Neutrophil (primary cell): ENCODE results near the gene RALY.
A peak's percentile ranks its signal among the peaks of the same experiment; 100 is the strongest.

Experiments used
- H3K27ac ChIP-seq: fragments of 200-600 bp; sonication (generic); 2 replicates; pipeline ENCODE4 v1.5.1; 2016; ENCODE audit warnings: mild to moderate bottlenecking, moderate library complexity
- H3K27me3 ChIP-seq: fragments of 200-600 bp; sonication (generic); 2 replicates; pipeline ENCODE4 v1.6.0; 2016; ENCODE audit warnings: mild to moderate bottlenecking
- H3K36me3 ChIP-seq: fragments of 200-600 bp; sonication (generic); 2 replicates; pipeline ENCODE4 v1.5.1; 2017
- H3K4me1 ChIP-seq, 2 experiments: fragments of 200-600 bp in 1 of 2; sonication (generic) in 1 of 2; 1 replicate in 1 of 2; 2 replicates in 1 of 2; pipeline versions ENCODE4 v1.5.1 to v1.6.1; 2013 to 2016; ENCODE audit warnings: low read depth in 1 of 2, low read length in 1 of 2, mild to moderate bottlenecking in 1 of 2, moderate library complexity in 1 of 2; ENCODE audit not compliant: control insufficient read depth in 1 of 2, insufficient read depth in 1 of 2
- H3K4me3 ChIP-seq, 2 experiments: fragments of 200-600 bp in 1 of 2; sonication (generic) in 1 of 2; 1 replicate in 1 of 2; 2 replicates in 1 of 2; pipeline ENCODE4 v1.5.1; 2013 to 2016; ENCODE audit warnings: low read depth in 1 of 2, low read length in 1 of 2, mild to moderate bottlenecking in 1 of 2, moderate library complexity in 1 of 2
- H3K9me3 ChIP-seq: fragments of 200-600 bp; sonication (generic); 2 replicates; pipeline ENCODE4 v1.5.1; 2016
- TF ChIP-seq, protein P1 (sequence below): fragments of 200-600 bp; sonication (generic); IDR thresholded peaks from 2 replicates; pipeline ENCODE4 v1.5.1; 2016; ENCODE audit warnings: antibody characterized with exemption

Gene RALY

DNA sequence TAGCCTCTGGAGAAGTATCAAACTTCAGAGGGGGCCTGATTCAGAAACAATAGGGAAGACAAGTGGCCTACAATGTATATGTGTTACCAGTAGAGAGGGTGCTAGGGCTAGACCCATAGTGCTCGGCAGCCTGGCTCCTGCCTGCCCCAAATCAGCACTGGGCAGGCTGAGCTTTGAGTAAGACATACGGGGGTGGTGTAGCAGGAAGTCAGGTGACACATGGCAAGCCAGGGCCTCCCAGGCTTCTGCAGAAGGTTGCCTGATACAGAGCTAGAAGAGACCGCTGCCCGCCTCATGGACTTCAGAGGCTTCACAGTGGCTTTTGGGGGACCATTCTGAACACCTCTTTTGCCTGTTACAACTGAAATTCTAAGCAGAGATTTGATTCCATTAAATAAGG, 43.4 kb downstream of the RALY start:
- H3K27ac ChIP-seq = peak overlapping the region; percentile 30
- H3K4me3 ChIP-seq = no peak overlapping the region
- no peaks in the 10 kb centered on the region for H3K27me3 ChIP-seq
- H3K9me3 ChIP-seq = no peaks in the 10 kb centered on the region
- peaks cover 27% of the 10 kb centered on the region for H3K36me3 ChIP-seq
- H3K4me1 ChIP-seq = peaks cover 7 to 10% of the 10 kb centered on the region in 2 experiments
- TF ChIP-seq, protein P1, sequence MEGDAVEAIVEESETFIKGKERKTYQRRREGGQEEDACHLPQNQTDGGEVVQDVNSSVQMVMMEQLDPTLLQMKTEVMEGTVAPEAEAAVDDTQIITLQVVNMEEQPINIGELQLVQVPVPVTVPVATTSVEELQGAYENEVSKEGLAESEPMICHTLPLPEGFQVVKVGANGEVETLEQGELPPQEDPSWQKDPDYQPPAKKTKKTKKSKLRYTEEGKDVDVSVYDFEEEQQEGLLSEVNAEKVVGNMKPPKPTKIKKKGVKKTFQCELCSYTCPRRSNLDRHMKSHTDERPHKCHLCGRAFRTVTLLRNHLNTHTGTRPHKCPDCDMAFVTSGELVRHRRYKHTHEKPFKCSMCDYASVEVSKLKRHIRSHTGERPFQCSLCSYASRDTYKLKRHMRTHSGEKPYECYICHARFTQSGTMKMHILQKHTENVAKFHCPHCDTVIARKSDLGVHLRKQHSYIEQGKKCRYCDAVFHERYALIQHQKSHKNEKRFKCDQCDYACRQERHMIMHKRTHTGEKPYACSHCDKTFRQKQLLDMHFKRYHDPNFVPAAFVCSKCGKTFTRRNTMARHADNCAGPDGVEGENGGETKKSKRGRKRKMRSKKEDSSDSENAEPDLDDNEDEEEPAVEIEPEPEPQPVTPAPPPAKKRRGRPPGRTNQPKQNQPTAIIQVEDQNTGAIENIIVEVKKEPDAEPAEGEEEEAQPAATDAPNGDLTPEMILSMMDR = no peak

DNA sequence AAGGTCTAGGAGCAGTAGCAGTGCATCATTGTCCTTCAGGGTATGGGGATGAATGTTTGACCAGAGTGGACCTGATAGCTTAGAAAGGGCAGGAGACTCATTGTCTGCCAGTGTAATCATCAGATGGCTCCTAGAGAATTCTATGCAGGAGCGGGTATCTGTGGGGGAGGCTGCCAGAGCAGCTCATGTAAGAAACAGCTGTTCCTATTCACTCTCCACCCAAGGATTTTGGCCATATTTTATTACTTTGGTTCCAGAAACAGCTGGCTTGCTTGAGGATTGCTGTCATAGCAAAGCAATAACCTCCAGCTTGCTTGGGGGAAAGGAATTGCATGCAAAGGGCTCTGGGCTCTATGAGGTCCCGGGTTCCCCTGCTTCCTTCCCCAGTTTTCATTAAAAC, 44.1 kb downstream of the RALY start:
- TF ChIP-seq, protein P1 = no peak
- H3K4me1 ChIP-seq = peaks cover 7 to 10% of the 10 kb centered on the region in 2 experiments
- no peaks in the 10 kb centered on the region for H3K27me3 ChIP-seq
- peaks cover 21% of the 10 kb centered on the region for H3K36me3 ChIP-seq
- H3K9me3 ChIP-seq = no peaks in the 10 kb centered on the region
- no peak overlapping the region for H3K4me3 ChIP-seq
- H3K27ac ChIP-seq = no peak overlapping the region

DNA sequence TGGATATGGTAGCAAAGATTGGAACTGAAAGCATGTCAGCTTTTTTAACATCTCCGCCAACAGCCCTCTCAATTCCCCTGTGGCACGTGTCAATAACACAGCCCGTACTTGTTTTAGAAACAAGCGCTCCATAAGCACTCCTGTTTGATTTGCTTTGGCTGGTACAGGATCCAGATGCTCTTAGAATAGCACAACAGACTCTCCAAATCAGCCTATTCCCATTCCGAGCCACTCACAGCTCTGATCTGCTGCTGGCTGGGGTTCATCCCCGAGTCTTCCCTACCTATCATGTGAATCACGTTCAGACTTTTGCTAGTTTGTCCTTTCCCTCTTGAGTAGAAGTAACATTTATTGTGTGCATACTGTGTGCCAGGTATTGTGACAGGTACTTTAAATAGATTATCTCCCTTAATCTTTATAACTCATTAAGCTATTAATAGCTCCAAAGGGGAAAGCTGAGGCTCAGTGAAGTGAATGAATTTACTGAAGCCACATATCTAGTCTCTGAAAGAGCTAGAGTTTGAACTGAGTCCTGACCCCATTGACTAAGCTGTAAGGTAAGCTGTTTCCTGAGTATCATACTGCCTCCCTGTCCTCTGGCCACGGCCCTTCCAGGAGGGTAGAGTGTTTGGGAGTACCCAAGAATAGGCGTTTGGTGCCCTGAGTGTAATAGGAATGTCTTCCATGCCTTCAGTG, 46.7 kb downstream of the RALY start:
- Histone ChIP-seq H3K4me1 (peaks cover 7 to 10% of the 10 kb centered on the region in 2 experiments), H3K27me3 (no peaks in the 10 kb centered on the region), H3K36me3 (peaks cover 5% of the 10 kb centered on the region), H3K4me3 (no peak overlapping the region), H3K9me3 (no peaks in the 10 kb centered on the region), H3K27ac (no peak overlapping the region)
- TF ChIP-seq, protein P1 = no peak

DNA sequence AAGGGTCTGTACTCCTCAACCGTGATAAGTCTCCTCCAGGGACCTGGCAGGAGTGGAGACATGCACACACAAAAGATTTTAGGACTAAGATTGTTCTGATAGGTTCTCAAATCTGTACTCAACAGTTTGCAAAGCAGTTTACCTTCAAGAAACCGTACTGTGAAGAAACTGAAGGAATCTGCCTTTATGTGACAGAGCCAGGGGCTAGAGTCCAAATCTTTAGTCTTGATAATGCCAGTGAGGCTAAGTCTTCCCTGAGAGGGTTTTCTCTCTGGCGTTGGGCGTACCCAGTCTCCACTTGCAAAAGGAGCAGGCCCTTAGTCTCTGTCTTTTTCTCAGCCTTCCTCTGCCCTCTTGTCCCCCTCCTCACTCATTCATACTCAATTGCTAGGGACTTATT, 47.5 kb downstream of the RALY start:
- no peaks in the 10 kb centered on the region for H3K9me3 ChIP-seq
- H3K36me3 ChIP-seq = peaks cover 5% of the 10 kb centered on the region
- peaks cover 7 to 10% of the 10 kb centered on the region in 2 experiments for H3K4me1 ChIP-seq
- H3K27me3 ChIP-seq = no peaks in the 10 kb centered on the region
- TF ChIP-seq, protein P1 = no peak
- H3K4me3 ChIP-seq = no peak overlapping the region
- no peak overlapping the region for H3K27ac ChIP-seq

DNA sequence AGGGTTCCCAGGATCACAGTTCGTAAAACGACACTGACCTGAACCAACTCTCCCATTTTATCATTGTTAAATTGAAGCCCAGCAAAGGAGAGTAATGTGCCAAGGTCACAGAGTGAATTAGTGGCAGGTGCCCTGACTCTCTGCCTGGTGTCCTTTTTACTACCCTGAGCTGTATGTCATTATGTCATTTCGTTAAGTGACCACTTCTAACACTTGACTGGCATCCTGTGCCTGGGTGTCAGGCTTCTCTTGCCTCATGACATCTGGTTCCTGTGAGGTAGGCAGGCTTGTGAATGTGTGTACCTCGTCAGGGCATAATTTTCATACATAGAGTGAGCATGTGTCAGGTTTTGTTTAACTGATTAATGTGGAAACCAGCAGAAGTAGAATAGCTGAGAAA, 48.6 kb downstream of the RALY start:
- no peak overlapping the region for H3K27ac ChIP-seq
- H3K4me1 ChIP-seq = peaks cover 2 to 3% of the 10 kb centered on the region in 2 experiments
- H3K4me3 ChIP-seq = no peak overlapping the region
- no peaks in the 10 kb centered on the region for H3K9me3 ChIP-seq
- H3K27me3 ChIP-seq = no peaks in the 10 kb centered on the region
- TF ChIP-seq, protein P1 = no peak
- H3K36me3 ChIP-seq = peaks cover 5% of the 10 kb centered on the region
